ENCODE results near the gene DGCR2. TPM values are rescaled to one million over a fixed set of nuclear protein-coding genes. Genes with fewer than 3 reads are reported as not detected.

DGCR2 gene
- total and polyA plus RNA-seq, 2 of the 4 experiments (the other 2 are of a cell fraction), result 17.2 to 35.4 TPM

DNA sequence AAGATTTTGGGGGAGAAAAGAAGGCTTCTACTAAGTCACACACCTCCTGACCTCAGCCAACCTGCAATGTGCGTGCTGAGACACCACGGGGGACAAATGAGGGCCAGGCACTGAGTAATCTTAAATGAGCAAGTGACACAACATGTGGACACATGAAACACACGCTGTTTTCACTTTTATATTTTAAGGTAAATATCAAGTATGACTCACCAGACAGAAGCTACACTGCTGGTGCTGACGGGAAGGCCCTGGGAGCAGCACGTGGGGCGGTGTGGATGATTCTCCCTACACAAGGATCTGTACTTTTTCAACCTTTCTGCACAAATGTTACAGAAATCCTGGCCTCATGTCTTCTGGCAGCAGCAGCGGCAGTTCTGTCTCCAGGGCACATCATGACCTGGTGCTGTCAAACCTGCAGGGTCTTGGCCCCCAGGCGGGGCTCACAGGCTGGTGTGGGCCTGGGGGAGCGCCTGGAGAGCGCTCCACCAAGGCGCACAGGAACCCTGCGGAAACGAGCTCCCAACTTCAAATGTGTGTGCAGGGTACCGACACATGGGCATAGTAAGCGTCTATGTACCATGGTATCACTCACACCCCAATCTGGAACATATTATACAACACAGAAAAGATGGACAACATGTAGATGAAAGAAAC lies 61.7 kb downstream of the DGCR2 start (continued):
- TF ChIP-seq, protein P1, sequence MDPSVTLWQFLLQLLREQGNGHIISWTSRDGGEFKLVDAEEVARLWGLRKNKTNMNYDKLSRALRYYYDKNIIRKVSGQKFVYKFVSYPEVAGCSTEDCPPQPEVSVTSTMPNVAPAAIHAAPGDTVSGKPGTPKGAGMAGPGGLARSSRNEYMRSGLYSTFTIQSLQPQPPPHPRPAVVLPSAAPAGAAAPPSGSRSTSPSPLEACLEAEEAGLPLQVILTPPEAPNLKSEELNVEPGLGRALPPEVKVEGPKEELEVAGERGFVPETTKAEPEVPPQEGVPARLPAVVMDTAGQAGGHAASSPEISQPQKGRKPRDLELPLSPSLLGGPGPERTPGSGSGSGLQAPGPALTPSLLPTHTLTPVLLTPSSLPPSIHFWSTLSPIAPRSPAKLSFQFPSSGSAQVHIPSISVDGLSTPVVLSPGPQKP (IDR thresholded peaks at IDR 0.05; ENCODE audit: borderline replicate concordance, low read depth, low read length), result no peak

DNA sequence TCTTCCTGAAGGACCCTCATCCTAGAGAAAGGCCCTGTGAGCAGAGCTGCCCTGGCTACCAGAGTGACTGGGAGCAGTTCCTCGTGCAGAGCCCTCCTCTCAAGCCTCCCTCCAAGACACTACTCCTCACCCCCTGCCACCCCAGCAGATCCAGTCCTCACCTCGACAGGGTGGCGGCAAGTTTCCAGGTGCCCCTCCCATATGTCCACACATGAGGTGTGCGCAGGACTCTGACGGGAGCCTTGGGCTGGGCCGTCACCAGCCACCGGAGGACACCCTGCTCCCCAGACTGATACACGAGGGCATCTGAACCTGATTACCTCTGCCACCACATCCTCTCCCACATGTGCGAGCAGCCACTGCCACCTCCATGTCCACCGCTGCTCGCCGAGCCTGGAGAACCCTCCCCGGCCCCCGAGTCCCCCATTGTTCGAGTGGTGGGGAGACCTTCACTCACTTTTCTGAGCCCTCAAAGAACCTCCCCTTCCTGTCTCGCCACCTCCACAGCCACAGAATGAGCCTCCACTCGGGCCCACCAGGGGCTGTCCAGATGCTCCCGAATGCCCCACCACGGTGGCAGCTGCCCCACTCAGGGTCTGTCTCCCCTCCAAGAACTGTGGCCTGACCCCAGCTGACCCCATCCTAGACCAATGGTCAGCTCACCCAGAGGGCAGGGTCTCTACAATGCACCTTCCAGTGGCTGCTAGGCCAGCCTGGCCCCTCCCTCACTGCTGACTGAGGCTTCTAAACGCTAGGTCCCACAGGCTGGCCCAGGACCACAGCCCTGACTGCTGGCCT lies 62.5 kb downstream of the DGCR2 start:
- no peak for DNase-seq
- H2BK20ac ChIP-seq (ENCODE audit: low read depth, low read length), result no peak overlapping the region
- BruUV-seq (replicated peaks), result no TSS peak
- no peak overlapping the region for H2BK120ac ChIP-seq (ENCODE audit: low read depth, low read length)
- no peak overlapping the region for H3K23ac ChIP-seq (ENCODE audit: low read depth, low read length)
- H2AK5ac ChIP-seq (ENCODE audit: low read depth, low read length), result no peak overlapping the region
- no peak overlapping the region for H3K4ac ChIP-seq (ENCODE audit: low read depth, low read length)
- POLR2A ChIA-PET (ENCODE audit: unreplicated experiment), result no interaction called here
- H4K8ac ChIP-seq (ENCODE audit: low read depth in 2 of 2, low read length in 2 of 2), result no peak overlapping the region
- H3K56ac ChIP-seq (ENCODE audit: extremely low read depth, insufficient read depth, low read length), result no peak overlapping the region
- no peak overlapping the region for H3K18ac ChIP-seq (ENCODE audit: low read depth, low read length)
- whole genome bisulfite sequencing, 2 experiments (ENCODE audit: extremely low coverage in 2 of 2, insufficient read length in 1 of 2), result 93% methylated on average over 3 of the region's 20 CpGs; no CpG with 5 or more reads in 1 of the 2 experiments
- in situ Hi-C loops (cut with MboI; ENCODE audit: low sequenced_read_pairs), result no loop called here
- peaks cover 15% of the 10 kb centered on the region for H3K4me1 ChIP-seq (ENCODE audit: control insufficient read depth, insufficient read depth, low read length)
- H4K5ac ChIP-seq (ENCODE audit: low read depth, low read length), result no peak overlapping the region
- H3K14ac ChIP-seq (replicated peaks; ENCODE audit: low read depth, low read length), result no peak overlapping the region
- peaks cover 34% of the 10 kb centered on the region for H4K20me1 ChIP-seq (ENCODE audit: insufficient read depth, low read length)
- no peaks in the 10 kb centered on the region for H3K9me3 ChIP-seq (ENCODE audit: control insufficient read depth, insufficient read depth, low read length)
- dilution Hi-C loops (cut with HindIII; ENCODE audit: low sequenced_read_pairs, unreplicated experiment), result no loop called here
- TF ChIP-seq CHD1 (IDR thresholded peaks at IDR 0.05; ENCODE audit: low read depth, low read length) (no peak), POLR2A (IDR thresholded peaks at IDR 0.05; ENCODE audit: low read depth, low read length) (no peak), CEBPB (IDR thresholded peaks at IDR 0.05; ENCODE audit: low read depth, low read length) (no peak), BHLHE40 (IDR thresholded peaks at IDR 0.05; ENCODE audit: low read depth, low read length) (no peak), NFE2L2 (IDR thresholded peaks at IDR 0.05; ENCODE audit: low read depth, low read length) (no peak)
- TF ChIP-seq, protein P2, sequence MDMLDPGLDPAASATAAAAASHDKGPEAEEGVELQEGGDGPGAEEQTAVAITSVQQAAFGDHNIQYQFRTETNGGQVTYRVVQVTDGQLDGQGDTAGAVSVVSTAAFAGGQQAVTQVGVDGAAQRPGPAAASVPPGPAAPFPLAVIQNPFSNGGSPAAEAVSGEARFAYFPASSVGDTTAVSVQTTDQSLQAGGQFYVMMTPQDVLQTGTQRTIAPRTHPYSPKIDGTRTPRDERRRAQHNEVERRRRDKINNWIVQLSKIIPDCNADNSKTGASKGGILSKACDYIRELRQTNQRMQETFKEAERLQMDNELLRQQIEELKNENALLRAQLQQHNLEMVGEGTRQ (IDR thresholded peaks at IDR 0.05; ENCODE audit: low read depth, low read length), result no peak
- CTCF ChIA-PET, result interaction anchor here (0.5 kb wide), 1 partner anchor 1102 kb away, joined by 3 read pairs; no protein-coding TSS in a partner anchor
- no peak overlapping the region for H3K27ac ChIP-seq (ENCODE audit: insufficient read depth, low read length)
- H2AK9ac ChIP-seq (replicated peaks; ENCODE audit: low read depth, low read length, poor library complexity), result no peak overlapping the region
- no peak overlapping the region for H2BK5ac ChIP-seq (ENCODE audit: low read depth, low read length, poor library complexity, severe bottlenecking)
- peaks cover 0 to 20% of the 10 kb centered on the region in 2 experiments; a peak in 2 of 4 replicates for H3K79me1 ChIP-seq (ENCODE audit: low read depth in 1 of 2, low read length in 2 of 2)
- H3K4me3 ChIP-seq (ENCODE audit: insufficient read depth, low read depth, low read length), result no peak overlapping the region
- H3K36me3 ChIP-seq (ENCODE audit: control insufficient read depth, insufficient read depth, low read length), result peaks cover 29% of the 10 kb centered on the region
- ATAC-seq (ENCODE audit: low read depth), result no peak
- no peak overlapping the region for H3K9ac ChIP-seq (ENCODE audit: low read depth, low read length)
- H3K4me2 ChIP-seq (ENCODE audit: low read depth, low read length), result no peak overlapping the region
- intact Hi-C loops (cut with micrococcal nuclease), result loop anchor here (5.0 kb wide), 1 partner anchor 63 kb away; the partner anchor contains the start of gene DGCR2
- H3K9me1 ChIP-seq (ENCODE audit: insufficient read depth, low read length), result peaks cover 16% of the 10 kb centered on the region; the same call in 1 of the 2 replicates
- H4K91ac ChIP-seq (ENCODE audit: insufficient read depth, low read depth, low read length), result no peak overlapping the region
- no peak overlapping the region for H2BK15ac ChIP-seq (ENCODE audit: low read depth, low read length)
- H3K27me3 ChIP-seq (ENCODE audit: control insufficient read depth, insufficient read depth, low read length), result no peaks in the 10 kb centered on the region
- peak overlapping the region; percentile 38 for H2AFZ ChIP-seq (replicated peaks; ENCODE audit: low read length, poor library complexity)

All from IMR-90 (cell line).